HepG2 (cell line): ENCODE measurements around the gene SPTBN5. TPM values are rescaled to one million over a fixed set of nuclear protein-coding genes. Genes with fewer than 3 reads are reported as not detected.
A peak's percentile ranks its signal among the peaks of the same experiment; 100 is the strongest.

ENCODE experiments used
- BHLHE40 ChIP-seq: IDR thresholded peaks from 2 replicates; pipeline ENCODE4 v1.6.1; 2011; ENCODE audit warnings: low read length, improper control_type of control experiment
- EP300 ChIP-seq, 3 experiments: sonication (generic) in 1 of 3; formaldehyde crosslinking in 1 of 3; IDR thresholded peaks; 2 replicates each; pipeline versions ENCODE4 v1.5.1 to v1.6.1; 2011 to 2020; ENCODE audit warnings: low read depth in 2 of 3, low read length in 2 of 3, borderline replicate concordance in 1 of 3, improper control_type of control experiment in 1 of 3, mild to moderate bottlenecking in 1 of 3, missing genetic modification reagents in 1 of 3, moderate library complexity in 1 of 3
- EZH2 ChIP-seq: conservative IDR thresholded peaks from 2 replicates; pipeline ENCODE4 v1.6.1; 2012; ENCODE audit warnings: mild to moderate bottlenecking, low read depth, low read length, moderate library complexity
- FOXJ3 ChIP-seq: sonication (generic); formaldehyde crosslinking; IDR thresholded peaks from 2 replicates; pipeline ENCODE4 v1.4.0; 2020; ENCODE audit warnings: missing genetic modification reagents, mild to moderate bottlenecking, borderline replicate concordance
- HDAC1 ChIP-seq: sonication (generic); formaldehyde crosslinking; IDR thresholded peaks from 2 replicates; pipeline ENCODE4 v1.5.1; 2020; ENCODE audit warnings: mild to moderate bottlenecking, missing genetic modification reagents
- HHEX ChIP-seq: IDR thresholded peaks from 2 replicates; pipeline ENCODE4 v1.6.1; 2016; ENCODE audit warnings: control low read depth
- PHF21A ChIP-seq: sonication (generic); formaldehyde crosslinking; IDR thresholded peaks from 2 replicates; pipeline ENCODE4 v1.5.0; 2020; ENCODE audit warnings: mild to moderate bottlenecking, missing genetic modification reagents
- ZBTB1 ChIP-seq: sonication (generic); formaldehyde crosslinking; IDR thresholded peaks from 2 replicates; pipeline ENCODE4 v1.4.0; 2020; ENCODE audit warnings: missing genetic modification reagents, borderline replicate concordance
- ZBTB38 ChIP-seq: sonication (generic); formaldehyde crosslinking; IDR thresholded peaks from 2 replicates; pipeline ENCODE4 v1.5.1; 2020; ENCODE audit warnings: mild to moderate bottlenecking, missing genetic modification reagents
- ZNF224 ChIP-seq: sonication (generic); formaldehyde crosslinking; IDR thresholded peaks from 2 replicates; pipeline ENCODE4 v1.5.0; 2020; ENCODE audit warnings: mild to moderate bottlenecking, missing genetic modification reagents
- ZNF451 ChIP-seq: sonication (generic); formaldehyde crosslinking; IDR thresholded peaks from 2 replicates; pipeline ENCODE4 v1.5.0; 2020; ENCODE audit warnings: mild to moderate bottlenecking, missing genetic modification reagents
- ZNF460 ChIP-seq: sonication (generic); formaldehyde crosslinking; IDR thresholded peaks from 2 replicates; pipeline ENCODE4 v1.5.1; 2020; ENCODE audit warnings: missing genetic modification reagents, mild to moderate bottlenecking, borderline replicate concordance
- ZNF510 ChIP-seq: sonication (generic); formaldehyde crosslinking; IDR thresholded peaks from 2 replicates; pipeline ENCODE4 v1.4.0; 2020; ENCODE audit warnings: low read depth, mild to moderate bottlenecking, missing genetic modification reagents
- ZNF563 ChIP-seq: sonication (generic); formaldehyde crosslinking; IDR thresholded peaks from 2 replicates; pipeline ENCODE4 v1.8.0; 2022; ENCODE audit warnings: mild to moderate bottlenecking, moderate library complexity, missing genetic modification reagents
- ZNF644 ChIP-seq: IDR thresholded peaks from 2 replicates; pipeline ENCODE4 v1.6.1; 2016; ENCODE audit warnings: low read depth
- ZNF776 ChIP-seq: sonication (generic); formaldehyde crosslinking; IDR thresholded peaks from 2 replicates; pipeline ENCODE4 v1.4.0; 2020; ENCODE audit warnings: mild to moderate bottlenecking, missing genetic modification reagents
- ZNF879 ChIP-seq: sonication (generic); formaldehyde crosslinking; IDR thresholded peaks from 2 replicates; pipeline ENCODE4 v1.8.1; 2023; ENCODE audit warnings: missing genetic modification reagents
- polyA plus RNA-seq, 8 experiments: library from polyadenylated mRNA; depleted of rRNA in 3 of 8; stranded (reverse) in 7 of 8; unstranded in 1 of 8; fragments of >200 nt; fragmentation: Illumina TruSeq in 4 of 8; extraction: Trizol in 4 of 8; gene quantifications; 2 replicates each; pipeline versions ENCODE4 v1.2.1 to v1.2.3, GENCODE V29; 2011 to 2016; ENCODE audit warnings: low read depth in 4 of 8, missing spikeins in 1 of 8, mixed read lengths in 1 of 8; ENCODE audit not compliant: insufficient read depth in 1 of 8
- total RNA-seq, 5 experiments: library from RNA; depleted of rRNA; stranded (reverse); fragments of >200 nt; fragmentation: Illumina TruSeq; extraction: Trizol; gene quantifications; 2 replicates each; pipeline ENCODE4 v1.2.3, GENCODE V29; 2016; ENCODE audit warnings: low read depth in 1 of 5
- TF ChIP-seq, protein P1 (sequence below): conservative IDR thresholded peaks from 2 replicates; pipeline ENCODE4 v1.6.1; 2018; ENCODE audit warnings: missing genetic modification reagents
- TF ChIP-seq, protein P2 (sequence below): sonication (generic); formaldehyde crosslinking; IDR thresholded peaks from 2 replicates; pipeline ENCODE4 v1.4.0; 2020; ENCODE audit warnings: low read depth, mild to moderate bottlenecking, missing genetic modification reagents
- TF ChIP-seq, protein P3 (sequence below): sonication (generic); formaldehyde crosslinking; IDR thresholded peaks from 2 replicates; pipeline ENCODE4 v1.4.0; 2020; ENCODE audit warnings: missing genetic modification reagents, borderline replicate concordance
- TF ChIP-seq, protein P4 (sequence below): IDR thresholded peaks from 2 replicates; pipeline ENCODE4 v1.6.1; 2016; ENCODE audit warnings: missing biosample characterization, missing genetic modification reagents, low read depth

SPTBN5 gene
- total and polyA plus RNA-seq, 2 of the 13 experiments (the other 11 are each of a cell fraction or from before 2014, with no cell fraction given), result 0.01 to 0.07 TPM

GRCh38 chr15:41827880-41828806 lies 65.7 kb downstream of the SPTBN5 start, which contains the start of gene JMJD7 (continued):
- TF ChIP-seq, protein P1, sequence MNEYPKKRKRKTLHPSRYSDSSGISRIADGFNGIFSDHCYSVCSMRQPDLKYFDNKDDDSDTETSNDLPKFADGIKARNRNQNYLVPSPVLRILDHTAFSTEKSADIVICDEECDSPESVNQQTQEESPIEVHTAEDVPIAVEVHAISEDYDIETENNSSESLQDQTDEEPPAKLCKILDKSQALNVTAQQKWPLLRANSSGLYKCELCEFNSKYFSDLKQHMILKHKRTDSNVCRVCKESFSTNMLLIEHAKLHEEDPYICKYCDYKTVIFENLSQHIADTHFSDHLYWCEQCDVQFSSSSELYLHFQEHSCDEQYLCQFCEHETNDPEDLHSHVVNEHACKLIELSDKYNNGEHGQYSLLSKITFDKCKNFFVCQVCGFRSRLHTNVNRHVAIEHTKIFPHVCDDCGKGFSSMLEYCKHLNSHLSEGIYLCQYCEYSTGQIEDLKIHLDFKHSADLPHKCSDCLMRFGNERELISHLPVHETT (CRISPR knock-in tag), result no peak
- TF ChIP-seq PHF21A (CRISPR knock-in tag) (no peak), ZNF563 (CRISPR knock-in tag) (no peak), ZNF879 (CRISPR knock-in tag) (no peak), HDAC1 (CRISPR knock-in tag) (peak; percentile 30; the same call in 1 of the 2 replicates), ZNF460 (CRISPR knock-in tag) (no peak), EP300 (IDR thresholded peaks at IDR 0.05; ENCODE audit: low read depth in 2 of 2, low read length in 2 of 2) (no peak), EP300 (CRISPR knock-in tag; IDR thresholded peaks at IDR 0.05; ENCODE audit: borderline replicate concordance) (no peak), ZNF776 (0 out of 2 replicates have a peak, but pooled peaks have one; percentile 36), ZNF644 (CRISPR knock-in tag) (no peak), ZBTB1 (no peak), EZH2 (no peak), ZNF451 (no peak), BHLHE40 (no peak), ZNF510 (CRISPR knock-in tag) (no peak), HHEX (CRISPR knock-in tag) (no peak), ZBTB38 (CRISPR knock-in tag) (no peak; the same call in 1 of the 2 replicates), FOXJ3 (CRISPR knock-in tag) (no peak), ZNF224 (no peak)
- TF ChIP-seq, protein P2, sequence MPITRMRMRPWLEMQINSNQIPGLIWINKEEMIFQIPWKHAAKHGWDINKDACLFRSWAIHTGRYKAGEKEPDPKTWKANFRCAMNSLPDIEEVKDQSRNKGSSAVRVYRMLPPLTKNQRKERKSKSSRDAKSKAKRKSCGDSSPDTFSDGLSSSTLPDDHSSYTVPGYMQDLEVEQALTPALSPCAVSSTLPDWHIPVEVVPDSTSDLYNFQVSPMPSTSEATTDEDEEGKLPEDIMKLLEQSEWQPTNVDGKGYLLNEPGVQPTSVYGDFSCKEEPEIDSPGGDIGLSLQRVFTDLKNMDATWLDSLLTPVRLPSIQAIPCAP (CRISPR knock-in tag), result no peak
- TF ChIP-seq, protein P3, sequence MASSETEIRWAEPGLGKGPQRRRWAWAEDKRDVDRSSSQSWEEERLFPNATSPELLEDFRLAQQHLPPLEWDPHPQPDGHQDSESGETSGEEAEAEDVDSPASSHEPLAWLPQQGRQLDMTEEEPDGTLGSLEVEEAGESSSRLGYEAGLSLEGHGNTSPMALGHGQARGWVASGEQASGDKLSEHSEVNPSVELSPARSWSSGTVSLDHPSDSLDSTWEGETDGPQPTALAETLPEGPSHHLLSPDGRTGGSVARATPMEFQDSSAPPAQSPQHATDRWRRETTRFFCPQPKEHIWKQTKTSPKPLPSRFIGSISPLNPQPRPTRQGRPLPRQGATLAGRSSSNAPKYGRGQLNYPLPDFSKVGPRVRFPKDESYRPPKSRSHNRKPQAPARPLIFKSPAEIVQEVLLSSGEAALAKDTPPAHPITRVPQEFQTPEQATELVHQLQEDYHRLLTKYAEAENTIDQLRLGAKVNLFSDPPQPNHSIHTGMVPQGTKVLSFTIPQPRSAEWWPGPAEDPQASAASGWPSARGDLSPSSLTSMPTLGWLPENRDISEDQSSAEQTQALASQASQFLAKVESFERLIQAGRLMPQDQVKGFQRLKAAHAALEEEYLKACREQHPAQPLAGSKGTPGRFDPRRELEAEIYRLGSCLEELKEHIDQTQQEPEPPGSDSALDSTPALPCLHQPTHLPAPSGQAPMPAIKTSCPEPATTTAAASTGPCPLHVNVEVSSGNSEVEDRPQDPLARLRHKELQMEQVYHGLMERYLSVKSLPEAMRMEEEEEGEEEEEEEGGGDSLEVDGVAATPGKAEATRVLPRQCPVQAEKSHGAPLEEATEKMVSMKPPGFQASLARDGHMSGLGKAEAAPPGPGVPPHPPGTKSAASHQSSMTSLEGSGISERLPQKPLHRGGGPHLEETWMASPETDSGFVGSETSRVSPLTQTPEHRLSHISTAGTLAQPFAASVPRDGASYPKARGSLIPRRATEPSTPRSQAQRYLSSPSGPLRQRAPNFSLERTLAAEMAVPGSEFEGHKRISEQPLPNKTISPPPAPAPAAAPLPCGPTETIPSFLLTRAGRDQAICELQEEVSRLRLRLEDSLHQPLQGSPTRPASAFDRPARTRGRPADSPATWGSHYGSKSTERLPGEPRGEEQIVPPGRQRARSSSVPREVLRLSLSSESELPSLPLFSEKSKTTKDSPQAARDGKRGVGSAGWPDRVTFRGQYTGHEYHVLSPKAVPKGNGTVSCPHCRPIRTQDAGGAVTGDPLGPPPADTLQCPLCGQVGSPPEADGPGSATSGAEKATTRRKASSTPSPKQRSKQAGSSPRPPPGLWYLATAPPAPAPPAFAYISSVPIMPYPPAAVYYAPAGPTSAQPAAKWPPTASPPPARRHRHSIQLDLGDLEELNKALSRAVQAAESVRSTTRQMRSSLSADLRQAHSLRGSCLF, result no peak
- TF ChIP-seq, protein P4, sequence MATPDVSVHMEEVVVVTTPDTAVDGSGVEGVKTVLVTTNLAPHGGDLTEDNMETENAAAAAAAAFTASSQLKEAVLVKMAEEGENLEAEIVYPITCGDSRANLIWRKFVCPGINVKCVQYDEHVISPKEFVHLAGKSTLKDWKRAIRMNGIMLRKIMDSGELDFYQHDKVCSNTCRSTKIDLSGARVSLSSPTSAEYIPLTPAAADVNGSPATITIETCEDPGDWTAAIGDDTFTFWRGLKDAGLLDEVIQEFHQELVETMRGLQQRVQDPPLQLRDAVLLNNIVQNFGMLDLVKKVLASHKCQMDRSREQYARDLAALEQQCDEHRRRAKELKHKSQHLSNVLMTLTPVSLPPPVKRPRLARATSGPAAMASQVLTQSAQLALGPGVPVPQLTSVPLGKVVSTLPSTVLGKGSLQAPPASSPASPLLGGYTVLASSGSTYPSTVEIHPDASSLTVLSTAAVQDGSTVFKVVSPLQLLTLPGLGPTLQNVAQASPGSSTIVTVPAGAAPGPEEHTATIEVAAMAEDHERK (CRISPR knock-in tag), result no peak
